GM23248 (cell line): ENCODE measurements around the gene APEH. TPM values are rescaled to one million over a fixed set of nuclear protein-coding genes. Genes with fewer than 3 reads are reported as not detected.
A peak's percentile ranks its signal among the peaks of the same experiment; 100 is the strongest.
"Not testable (repeated sequence)": the region's sequence is repeated elsewhere in the genome, so short reads cannot be mapped to it uniquely, and the experiment has no call there.

ENCODE experiments used
- DNase-seq: peaks from one replicate; pipeline ENCODE4 v3.0.0-alpha.2; 2015
- H2AFZ ChIP-seq: fragments of 200-600 bp; sonication (generic); 2 replicates; pipeline ENCODE4 v1.6.1; 2016; ENCODE audit warnings: antibody characterized with exemption
- H3F3A ChIP-seq: fragments of 200-600 bp; sonication (generic); 2 replicates; pipeline ENCODE4 v1.6.1; 2016; ENCODE audit warnings: mild to moderate bottlenecking, antibody characterized with exemption, mixed run types; ENCODE audit not compliant: insufficient read depth
- H3K27ac ChIP-seq: fragments of 200-600 bp; sonication (generic); 2 replicates; pipeline ENCODE4 v1.5.1; 2016; ENCODE audit warnings: mild to moderate bottlenecking
- H3K27me3 ChIP-seq: fragments of 200-600 bp; sonication (generic); replicated peaks from 2 replicates; pipeline ENCODE4 v1.6.1; 2016; ENCODE audit warnings: mild to moderate bottlenecking; ENCODE audit not compliant: insufficient read depth
- H3K36me3 ChIP-seq: fragments of 200-600 bp; sonication (generic); 2 replicates; pipeline ENCODE4 v1.6.1; 2016; ENCODE audit warnings: low read depth, mild to moderate bottlenecking
- H3K4me1 ChIP-seq: fragments of 200-600 bp; sonication (generic); 2 replicates; pipeline ENCODE4 v1.6.1; 2016; ENCODE audit warnings: mild to moderate bottlenecking; ENCODE audit not compliant: insufficient read depth
- H3K4me2 ChIP-seq: fragments of 200-600 bp; sonication (generic); one replicate; pipeline ENCODE4 v1.6.1; 2016; ENCODE audit warnings: mild to moderate bottlenecking; ENCODE audit not compliant: unreplicated experiment
- H3K4me3 ChIP-seq: fragments of 200-600 bp; sonication (generic); 2 replicates; pipeline ENCODE4 v1.5.1; 2016; ENCODE audit warnings: mild to moderate bottlenecking
- H3K79me2 ChIP-seq: fragments of 200-600 bp; sonication (generic); 2 replicates; pipeline ENCODE4 v1.6.1; 2016; ENCODE audit warnings: mild to moderate bottlenecking; ENCODE audit not compliant: insufficient read depth
- H3K9ac ChIP-seq: fragments of 200-600 bp; sonication (generic); 2 replicates; pipeline ENCODE4 v1.6.1; 2016; ENCODE audit warnings: mild to moderate bottlenecking
- H3K9me2 ChIP-seq: fragments of 200-600 bp; sonication (generic); 2 replicates; pipeline ENCODE4 v1.6.1; 2016; ENCODE audit warnings: mixed run types, mild to moderate bottlenecking, moderate library complexity; ENCODE audit not compliant: insufficient read depth
- H3K9me3 ChIP-seq: fragments of 200-600 bp; sonication (generic); one replicate; pipeline ENCODE4 v1.6.1; 2017; ENCODE audit warnings: low read depth
- H4K20me1 ChIP-seq: fragments of 200-600 bp; sonication (generic); 2 replicates; pipeline ENCODE4 v1.6.0; 2016; ENCODE audit not compliant: insufficient read depth
- WGBS, 2 experiments: methylation state at CpG; one replicate each; pipeline ENCODE4 v1.1.6; 2015 to 2017; ENCODE audit warnings: low lambda C conversion rate in 2 of 2, low coverage in 1 of 2; ENCODE audit errors: missing lambda C conversion rate in 2 of 2; 5-methylcytosine and 5-hydroxymethylcytosine counted together
- in situ Hi-C: fragments of 300-500 bp; cut with MboI; formaldehyde crosslinking; loops from 2 replicates; pipeline ENCODE4 v1.15.0; 2020
- polyA plus RNA-seq: library from polyadenylated mRNA; unstranded; fragments of >200 nt; fragmentation: Nextera tagmentation; extraction: Ambion mirVana; gene quantifications from 2 replicates; pipeline ENCODE4 v1.2.1, GENCODE V29; 2016
- total RNA-seq: library from RNA; depleted of rRNA; stranded (reverse); fragments of >200 nt; shearing (Covaris generic); gene quantifications from 2 replicates; pipeline ENCODE4 v1.2.3, GENCODE V29; 2014

The APEH gene
- total and polyA plus RNA-seq, 2 experiments from 2014 or later, result 89.1 to 108 TPM

DNA sequence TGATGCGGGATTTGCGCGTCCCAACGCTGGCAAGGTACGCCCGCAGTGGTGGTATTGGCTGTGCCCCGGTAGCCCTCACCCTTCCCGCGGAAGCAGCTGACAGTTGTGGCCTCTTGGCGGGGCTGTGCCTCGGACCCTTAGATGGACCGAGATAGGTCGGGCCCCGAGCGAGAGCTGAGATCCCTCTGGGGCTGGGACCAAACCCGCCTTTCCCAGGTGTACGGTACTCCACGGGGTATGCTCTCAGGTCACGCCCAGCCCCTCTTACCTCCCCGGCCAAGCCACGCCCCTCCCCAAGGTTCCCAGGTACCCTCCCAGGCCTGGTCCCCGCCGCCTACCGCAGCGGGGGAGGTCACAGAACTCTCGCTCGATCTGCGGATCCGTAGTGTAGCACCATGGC lies 12.2 kb downstream of the APEH start:
- H3F3A ChIP-seq, H3K9ac ChIP-seq, H3K27me3 ChIP-seq, DNase-seq, H3K9me3 ChIP-seq, H3K9me2 ChIP-seq, in situ Hi-C loops, H4K20me1 ChIP-seq, H3K27ac ChIP-seq, H3K36me3 ChIP-seq: not testable (repeated sequence)
- Histone ChIP-seq H3K4me1 (peaks cover 11% of the 10 kb centered on the region; the same call in 1 of the 2 replicates), H3K4me2 (peak overlapping the region; percentile 34), H2AFZ (peak overlapping the region; percentile 39; the same call in 1 of the 2 replicates), H3K4me3 (peak overlapping the region; percentile 51), H3K79me2 (peaks cover 20% of the 10 kb centered on the region)
- WGBS, 2 experiments, result 5 to 6% methylated on average over 20 to 29 of the region's 29 CpGs

DNA sequence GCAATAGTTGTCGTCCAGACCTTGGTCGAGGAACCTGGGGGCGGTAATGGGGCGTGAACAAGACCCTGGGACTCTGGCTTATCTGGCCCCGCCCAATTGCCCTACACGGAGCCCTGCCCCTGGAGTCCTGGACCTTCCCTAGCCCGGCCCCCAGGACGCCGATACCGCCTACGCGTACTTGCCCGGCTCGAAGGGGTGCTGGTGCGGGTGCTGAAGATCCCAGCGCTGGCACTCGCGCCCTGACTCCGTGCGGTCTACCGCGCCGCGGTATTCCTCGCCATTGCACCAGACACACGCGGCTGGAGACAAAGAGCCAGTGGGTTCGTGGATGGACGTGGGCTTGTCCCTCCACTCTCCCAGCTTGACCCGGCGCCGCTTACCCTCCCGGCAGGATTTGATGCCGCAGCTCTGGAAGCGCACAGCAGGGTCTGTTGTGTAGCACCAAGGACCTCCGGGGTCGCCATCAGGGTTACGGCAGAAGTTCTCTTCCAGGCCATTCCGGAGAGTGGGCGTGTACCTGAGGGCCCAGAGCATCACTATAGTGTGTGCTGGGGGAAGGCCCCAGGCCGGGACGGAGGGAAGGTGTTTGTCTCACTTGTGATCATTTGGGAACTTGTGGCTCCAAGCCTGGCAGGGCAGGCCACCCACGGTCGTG lies 12.7 kb downstream of the APEH start:
- peak overlapping the region; percentile 51 for H3K4me3 ChIP-seq
- 12 to 17% methylated on average over 36 to 42 of the region's 44 CpGs for WGBS, 2 experiments
- DNase-seq, result peak; percentile 67

DNA sequence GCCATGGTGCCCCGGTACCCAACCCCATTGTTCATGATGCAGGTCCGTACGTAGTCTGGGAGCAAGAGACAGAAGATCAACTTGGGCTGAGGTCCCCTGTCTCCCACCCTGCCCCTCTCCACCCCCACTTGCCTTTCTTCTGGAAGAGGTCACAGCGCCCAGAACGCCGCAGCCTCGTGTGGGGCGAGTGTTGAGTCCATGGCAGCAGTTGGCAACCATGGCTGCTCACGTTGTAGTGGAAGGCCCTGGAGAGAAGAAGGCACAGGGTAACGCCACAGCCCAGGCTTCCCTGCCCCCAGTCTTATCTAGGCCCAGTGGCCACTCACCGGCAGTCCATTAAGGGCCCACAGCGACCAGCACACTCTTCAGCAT lies 13.3 kb downstream of the APEH start:
- DNase-seq, in situ Hi-C loops, H3K9me2 ChIP-seq, H3K9ac ChIP-seq, H4K20me1 ChIP-seq, H3F3A ChIP-seq, H3K27ac ChIP-seq, H2AFZ ChIP-seq, H3K36me3 ChIP-seq, H3K4me2 ChIP-seq, H3K4me3 ChIP-seq, H3K27me3 ChIP-seq, H3K9me3 ChIP-seq: not testable (repeated sequence)
- 90% methylated on average over 11 to 12 of the region's 12 CpGs for WGBS, 2 experiments
- peaks cover 11% of the 10 kb centered on the region; the same call in 1 of the 2 replicates for H3K4me1 ChIP-seq
- peaks cover 31% of the 10 kb centered on the region for H3K79me2 ChIP-seq

More for the DNA sequence above, 12.7 kb downstream of the APEH start:
- peaks cover 26% of the 10 kb centered on the region for H3K79me2 ChIP-seq
- H2AFZ ChIP-seq, result peak overlapping the region; percentile 39; the same call in 1 of the 2 replicates
- in situ Hi-C loops, H3F3A ChIP-seq, H3K9me2 ChIP-seq, H4K20me1 ChIP-seq, H3K27me3 ChIP-seq, H3K9me3 ChIP-seq, H3K9ac ChIP-seq, H3K27ac ChIP-seq, H3K36me3 ChIP-seq: not testable (repeated sequence)
- peak overlapping the region; percentile 34 for H3K4me2 ChIP-seq
- H3K4me1 ChIP-seq, result peaks cover 11% of the 10 kb centered on the region; the same call in 1 of the 2 replicates

DNA sequence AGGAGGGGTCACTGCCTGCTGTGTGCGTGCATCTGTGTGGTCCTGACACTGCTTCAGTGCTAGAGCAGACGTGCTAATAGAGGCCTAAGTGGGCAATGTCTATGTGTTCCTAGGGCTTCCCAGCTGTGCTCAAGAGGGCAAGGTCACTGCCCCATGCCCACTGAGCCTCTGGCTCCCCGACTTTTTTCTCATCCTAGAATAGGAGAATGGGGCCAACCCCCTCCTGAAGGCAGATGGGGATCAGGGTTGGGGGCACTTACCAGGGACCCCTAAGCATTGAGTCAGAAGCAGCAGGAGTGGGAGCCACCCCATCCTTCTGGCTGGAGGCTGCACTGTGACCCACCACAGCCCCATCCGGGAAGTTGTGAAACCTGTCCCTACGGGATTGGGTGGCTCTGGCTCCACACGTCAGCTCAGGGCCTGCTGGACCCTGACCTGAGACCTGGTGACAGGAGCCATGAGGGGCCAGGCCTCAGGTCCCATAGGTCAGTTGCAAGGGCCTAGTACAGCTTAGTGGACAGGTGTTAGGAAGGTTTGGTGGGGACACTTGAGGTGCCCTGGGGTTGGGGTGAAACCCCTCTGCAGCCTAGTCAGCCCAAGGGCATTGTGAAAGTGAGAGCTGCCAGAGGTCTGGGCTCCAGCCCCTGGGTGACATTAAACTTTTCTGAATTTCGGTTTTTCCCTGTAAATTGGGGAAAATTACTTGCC lies 14.3 kb downstream of the APEH start:
- Histone ChIP-seq H3K4me1 (peaks cover 11% of the 10 kb centered on the region; the same call in 1 of the 2 replicates), H3K4me3 (peak overlapping the region; percentile 93), H3K27ac (peak overlapping the region; percentile 30), H3K79me2 (peaks cover 39% of the 10 kb centered on the region), H3K4me2 (peak overlapping the region; percentile 98), H2AFZ (peak overlapping the region; percentile 96), H3K9ac (peak overlapping the region; percentile 88)
- H3K9me3 ChIP-seq, H3F3A ChIP-seq, in situ Hi-C loops, DNase-seq, H3K27me3 ChIP-seq, H3K36me3 ChIP-seq, H4K20me1 ChIP-seq, H3K9me2 ChIP-seq: not testable (repeated sequence)
- WGBS, 2 experiments, result 75 to 79% methylated on average over 7 of the region's 7 CpGs
